ENCODE data around the gene SUSD4.
"Not testable (repeated sequence)": the region's sequence is repeated elsewhere in the genome, so short reads cannot be mapped to it uniquely, and the experiment has no call there.

SUSD4 gene, protein sequence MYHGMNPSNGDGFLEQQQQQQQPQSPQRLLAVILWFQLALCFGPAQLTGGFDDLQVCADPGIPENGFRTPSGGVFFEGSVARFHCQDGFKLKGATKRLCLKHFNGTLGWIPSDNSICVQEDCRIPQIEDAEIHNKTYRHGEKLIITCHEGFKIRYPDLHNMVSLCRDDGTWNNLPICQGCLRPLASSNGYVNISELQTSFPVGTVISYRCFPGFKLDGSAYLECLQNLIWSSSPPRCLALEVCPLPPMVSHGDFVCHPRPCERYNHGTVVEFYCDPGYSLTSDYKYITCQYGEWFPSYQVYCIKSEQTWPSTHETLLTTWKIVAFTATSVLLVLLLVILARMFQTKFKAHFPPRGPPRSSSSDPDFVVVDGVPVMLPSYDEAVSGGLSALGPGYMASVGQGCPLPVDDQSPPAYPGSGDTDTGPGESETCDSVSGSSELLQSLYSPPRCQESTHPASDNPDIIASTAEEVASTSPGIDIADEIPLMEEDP

DNA sequence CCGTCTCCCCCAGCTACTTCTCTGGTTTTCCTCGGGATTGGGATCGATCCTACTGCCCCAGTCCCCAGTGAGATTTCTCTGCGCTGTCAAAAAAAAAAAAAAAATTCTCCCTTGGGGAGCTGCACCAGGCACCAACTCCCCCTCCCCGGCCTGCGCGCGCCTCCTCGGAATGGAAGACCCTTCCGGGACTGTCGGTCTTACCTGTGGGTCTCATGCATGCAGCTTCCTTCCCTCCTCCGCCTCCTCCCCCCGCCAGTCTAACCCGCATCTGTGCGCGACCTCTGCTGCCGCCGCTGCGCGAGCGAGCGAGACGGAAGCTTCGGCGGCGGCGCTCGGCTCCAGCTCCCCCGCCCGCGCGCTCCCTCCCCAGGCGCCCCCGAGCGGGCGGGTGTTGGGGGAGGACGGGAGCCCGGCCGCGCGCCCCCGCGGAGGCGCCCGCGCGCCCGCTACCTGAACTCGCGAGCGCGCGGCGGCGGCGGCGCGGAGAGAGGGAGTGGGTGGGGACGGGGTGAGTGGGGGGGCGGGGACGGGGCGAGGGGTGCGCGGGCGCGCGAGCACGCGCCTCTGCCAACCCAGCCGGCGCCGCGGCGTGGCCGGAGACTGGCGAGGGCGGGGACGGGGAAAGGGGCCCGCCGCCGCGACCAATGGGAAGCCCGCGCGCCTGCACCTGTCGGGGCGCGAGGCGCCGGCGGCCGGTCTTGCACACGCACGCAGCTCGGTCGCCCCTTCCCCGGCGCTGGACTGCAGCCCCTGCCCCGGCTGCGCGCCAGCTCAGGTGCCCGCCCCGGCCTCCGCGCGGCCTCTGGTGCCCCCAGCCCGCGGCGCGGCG lies at the start of gene SUSD4:
Gene SUSD4 (minus strand): TSS at position 321 of the 829 bp plus-strand sequence. CDS start 751 bp downstream, outside the sequence.
- peak; percentile 64 for DNase-seq

DNA sequence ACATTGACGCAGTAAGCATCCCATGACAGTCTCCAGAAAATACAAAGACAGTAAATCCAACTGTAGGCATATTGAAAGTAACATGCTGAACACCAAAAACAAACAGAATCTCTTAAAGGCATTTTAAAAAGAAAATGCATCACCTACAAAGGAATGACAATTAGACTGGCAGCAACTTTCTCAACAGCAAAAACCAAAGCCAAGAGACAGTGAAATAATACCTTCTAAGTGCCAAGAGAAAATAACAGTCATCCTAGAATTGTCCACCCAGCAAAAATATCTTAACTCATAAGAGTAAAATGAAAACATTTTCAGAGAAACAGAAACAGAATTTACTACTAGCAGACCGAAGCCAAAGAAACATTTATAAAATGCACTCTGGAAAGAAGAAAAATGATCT lies 49.2 kb upstream of the SUSD4 start:
- DNase-seq, result no peak

DNA sequence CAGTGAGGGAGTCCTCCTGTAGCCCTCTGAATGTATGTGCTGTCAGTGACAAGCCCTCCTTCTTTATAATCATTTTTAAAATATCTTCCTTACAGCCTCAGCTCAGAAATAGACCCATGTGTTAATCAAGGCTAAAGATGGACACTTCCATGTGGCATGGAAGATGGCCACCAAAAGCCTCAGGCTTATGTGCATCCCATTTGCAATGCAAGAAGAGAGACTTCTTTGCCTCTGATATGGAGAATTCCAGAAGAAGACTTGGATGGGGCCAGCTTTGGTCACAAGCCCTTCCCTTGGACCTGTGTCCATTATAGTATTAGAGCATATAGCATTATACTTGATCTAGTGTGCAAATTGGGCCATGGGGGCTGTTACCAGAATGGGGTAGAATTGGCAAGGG lies 47.7 kb upstream of the SUSD4 start:
- DNase-seq, result no peak

DNA sequence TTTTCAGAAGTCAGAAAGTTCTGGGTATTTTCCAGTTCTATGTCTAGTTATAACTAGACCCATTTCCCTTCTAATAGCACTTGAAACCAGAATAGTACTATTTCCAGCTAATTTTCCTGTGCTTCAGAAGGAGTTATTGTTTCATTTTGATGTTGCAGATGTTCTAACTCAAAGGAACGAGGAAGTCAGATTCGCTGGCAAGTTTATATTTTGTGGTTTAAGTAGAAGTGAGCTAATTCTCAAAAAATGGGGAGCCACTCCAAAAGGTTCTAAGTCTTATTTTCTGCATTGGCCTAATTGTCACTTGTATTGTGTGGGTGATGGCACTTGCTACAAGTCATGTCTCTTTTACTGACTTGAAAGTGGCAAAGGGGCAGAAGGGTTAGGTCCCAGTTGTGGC lies 47.3 kb upstream of the SUSD4 start:
- DNase-seq, result no peak

DNA sequence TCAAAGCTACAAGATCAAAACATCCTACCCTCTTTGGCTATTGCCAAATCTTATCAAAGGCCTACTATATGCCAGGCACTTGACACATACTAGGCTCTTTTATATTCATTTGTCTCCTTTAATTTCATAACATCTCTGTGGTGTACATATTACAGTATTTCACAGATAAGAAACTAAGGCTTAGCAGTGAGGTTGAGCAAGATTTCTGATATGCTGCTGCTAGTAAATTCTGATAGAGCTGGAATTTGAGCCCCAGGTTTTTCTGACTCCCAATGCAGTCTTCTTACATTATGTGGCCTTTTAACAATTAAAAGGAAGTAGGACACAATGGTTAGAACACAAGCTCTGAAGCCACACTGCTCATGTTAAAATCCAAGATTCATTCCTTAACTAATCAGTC lies 46.1 kb upstream of the SUSD4 start:
- DNase-seq, result no peak

DNA sequence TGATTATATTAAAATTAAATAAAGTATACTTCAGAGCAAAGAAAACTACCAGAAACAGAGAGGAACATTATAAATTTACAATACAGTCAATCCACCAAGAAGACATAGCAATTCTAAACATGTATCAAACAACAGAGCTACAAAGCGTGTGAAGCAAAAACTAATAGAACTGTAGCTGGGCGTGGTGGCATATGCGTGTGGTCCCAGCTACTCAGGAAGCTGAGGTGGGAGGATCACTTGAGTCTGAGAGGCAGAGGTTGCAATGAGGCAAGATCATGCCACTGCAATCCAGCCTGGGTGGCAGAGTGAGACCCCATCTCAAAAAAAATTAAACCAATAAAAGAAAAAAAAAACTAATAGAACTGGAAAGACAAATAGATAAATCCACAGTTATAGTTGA lies 41.5 kb upstream of the SUSD4 start:
- no peak for DNase-seq

DNA sequence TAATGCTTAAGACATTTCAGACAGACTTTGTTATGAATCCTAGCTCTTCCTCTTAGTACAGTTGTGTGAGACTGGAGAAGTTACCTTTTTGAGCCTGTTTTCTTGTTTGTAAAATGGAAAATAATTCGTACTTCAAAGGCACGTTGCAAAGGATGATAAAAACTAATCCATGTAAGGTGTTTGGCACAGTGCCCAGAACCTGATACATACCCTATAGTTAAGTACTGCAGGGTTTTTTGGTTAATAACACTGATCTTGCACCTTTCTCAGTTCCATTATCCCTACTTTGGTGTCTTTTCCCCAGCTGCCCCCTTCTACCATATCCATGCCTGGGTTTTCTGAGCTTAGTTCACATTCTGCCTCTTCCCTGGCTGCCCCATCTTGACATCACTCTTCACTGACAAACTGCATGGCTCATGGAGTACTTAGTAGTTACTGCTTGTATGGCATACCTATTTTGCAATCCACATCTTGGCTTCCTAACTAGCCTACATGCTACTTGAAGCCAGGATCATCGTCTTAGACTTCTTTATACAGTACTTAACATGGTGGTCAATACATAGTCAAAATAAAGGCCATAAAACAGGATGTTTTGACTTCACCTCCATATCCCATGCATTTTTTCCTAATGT lies 39.3 kb upstream of the SUSD4 start:
- no peak for DNase-seq

DNA sequence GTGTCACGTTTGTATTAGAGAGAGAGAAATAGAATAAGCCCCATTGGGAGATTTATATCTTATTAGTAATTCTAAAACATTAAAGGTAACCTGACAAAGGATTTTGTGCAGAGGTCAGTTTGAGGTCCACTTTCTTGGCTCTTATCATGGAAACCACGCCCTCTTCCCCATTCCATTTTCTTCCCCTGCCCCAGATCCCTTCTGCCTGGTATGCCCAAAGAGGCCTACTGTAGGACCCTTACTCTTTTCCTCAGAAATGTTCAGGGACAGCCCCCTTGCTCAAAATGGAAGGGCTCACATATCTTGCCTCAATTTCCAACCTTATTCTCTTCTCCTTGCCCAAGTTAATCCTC lies 38.8 kb upstream of the SUSD4 start:
- no peak for DNase-seq

DNA sequence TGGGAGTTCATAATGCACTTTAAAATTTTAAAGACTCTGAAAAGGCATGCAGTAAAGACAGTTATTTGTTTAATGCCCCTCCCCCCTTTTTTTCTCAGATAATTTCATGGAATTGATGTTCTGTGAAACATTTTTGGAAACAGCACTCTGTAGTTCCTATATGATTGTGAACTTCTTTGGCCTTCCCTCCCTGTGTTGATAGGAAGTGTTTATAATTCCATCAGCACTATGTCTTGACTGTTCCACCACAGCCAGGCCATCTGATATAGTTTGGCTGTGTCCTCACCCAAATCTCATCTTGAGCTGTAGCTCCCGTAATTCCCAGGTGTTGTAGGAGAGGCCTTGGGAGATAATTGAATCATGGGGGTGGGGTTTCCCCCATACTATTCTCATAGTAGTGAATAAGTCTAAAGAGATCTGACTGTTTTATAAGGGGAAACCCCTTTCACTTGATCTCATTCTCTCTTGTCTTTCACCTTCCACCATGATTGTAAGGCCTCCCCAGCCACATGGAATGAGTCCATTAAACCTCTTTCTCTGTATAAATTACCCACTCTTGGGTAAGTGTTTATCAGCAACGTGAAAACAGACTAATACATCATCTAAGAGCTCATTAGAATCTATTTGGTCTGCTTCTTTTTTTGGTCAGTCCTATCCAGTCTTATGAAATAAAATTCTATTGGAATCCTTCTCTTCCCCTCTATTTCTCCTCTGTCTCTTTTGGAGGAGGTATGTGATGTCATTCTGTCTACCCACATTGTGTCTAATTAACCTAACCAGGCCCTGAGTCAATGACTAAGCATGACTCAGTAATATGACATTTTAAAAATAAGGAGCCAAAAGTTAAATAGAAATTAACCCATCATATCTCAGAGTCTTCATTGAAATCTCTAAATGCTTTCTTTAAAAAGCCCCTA lies 38.2 kb upstream of the SUSD4 start:
- DNase-seq, result no peak

DNA sequence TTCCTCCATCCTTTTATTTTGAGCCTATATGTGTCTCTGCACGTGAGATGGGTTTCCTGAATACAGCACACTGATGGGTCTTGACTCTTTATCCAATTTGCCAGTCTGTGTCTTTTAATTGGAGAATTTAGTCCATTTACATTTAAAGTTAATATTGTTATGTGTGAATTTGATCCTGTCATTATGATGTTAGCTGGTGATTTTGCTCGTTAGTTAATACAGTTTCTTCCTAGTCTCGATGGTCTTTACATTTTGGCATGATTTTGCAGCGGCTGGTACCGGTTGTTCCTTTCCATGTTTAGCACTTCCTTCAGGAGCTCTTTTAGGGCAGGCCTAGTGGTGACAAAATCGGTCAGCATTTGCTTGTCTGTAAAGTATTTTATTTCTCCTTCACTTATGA lies 35.4 kb upstream of the SUSD4 start:
- DNase-seq, result not testable (repeated sequence)

DNA sequence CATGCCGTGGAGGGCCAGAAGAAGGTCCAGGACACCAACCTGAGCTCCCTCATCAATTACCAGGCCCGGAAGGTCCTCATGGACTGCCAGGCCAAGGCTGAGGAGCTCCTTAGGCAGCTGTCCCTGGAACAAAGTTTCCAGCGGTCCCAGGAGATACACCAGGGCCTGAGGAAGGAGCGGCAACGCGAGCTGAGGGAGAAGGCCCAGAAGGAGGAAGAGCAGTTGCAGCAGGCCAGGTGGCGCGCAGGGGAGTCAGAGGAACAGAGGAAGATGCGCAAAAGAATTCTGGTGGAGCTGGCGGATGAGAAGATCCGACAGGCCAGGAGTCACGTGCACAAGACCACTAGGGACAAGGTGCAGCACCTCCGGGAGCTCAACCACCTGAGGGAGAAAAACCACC lies 30.7 kb upstream of the SUSD4 start:
- no peak for DNase-seq

DNA sequence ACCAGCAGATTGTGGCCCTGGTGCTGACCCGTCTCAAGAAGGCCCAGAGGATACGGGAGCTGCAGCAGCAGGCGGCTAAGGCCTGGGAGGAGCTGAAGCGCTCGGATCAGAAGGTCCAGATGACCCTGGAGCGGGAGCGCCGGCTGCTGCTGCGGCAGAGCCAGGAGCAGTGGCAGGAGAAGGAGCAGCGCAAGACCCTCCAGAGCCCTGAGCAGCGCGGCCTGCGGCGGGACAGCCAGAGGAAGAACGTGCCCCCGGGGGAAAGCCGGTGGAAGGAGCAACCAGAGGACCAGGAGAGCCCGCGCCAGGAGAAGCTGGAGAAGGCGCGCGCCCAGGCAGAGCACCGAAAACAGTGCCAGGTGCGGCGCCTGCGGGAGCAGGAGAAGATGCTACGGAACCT lies 30.3 kb upstream of the SUSD4 start:
- DNase-seq, result no peak

DNA sequence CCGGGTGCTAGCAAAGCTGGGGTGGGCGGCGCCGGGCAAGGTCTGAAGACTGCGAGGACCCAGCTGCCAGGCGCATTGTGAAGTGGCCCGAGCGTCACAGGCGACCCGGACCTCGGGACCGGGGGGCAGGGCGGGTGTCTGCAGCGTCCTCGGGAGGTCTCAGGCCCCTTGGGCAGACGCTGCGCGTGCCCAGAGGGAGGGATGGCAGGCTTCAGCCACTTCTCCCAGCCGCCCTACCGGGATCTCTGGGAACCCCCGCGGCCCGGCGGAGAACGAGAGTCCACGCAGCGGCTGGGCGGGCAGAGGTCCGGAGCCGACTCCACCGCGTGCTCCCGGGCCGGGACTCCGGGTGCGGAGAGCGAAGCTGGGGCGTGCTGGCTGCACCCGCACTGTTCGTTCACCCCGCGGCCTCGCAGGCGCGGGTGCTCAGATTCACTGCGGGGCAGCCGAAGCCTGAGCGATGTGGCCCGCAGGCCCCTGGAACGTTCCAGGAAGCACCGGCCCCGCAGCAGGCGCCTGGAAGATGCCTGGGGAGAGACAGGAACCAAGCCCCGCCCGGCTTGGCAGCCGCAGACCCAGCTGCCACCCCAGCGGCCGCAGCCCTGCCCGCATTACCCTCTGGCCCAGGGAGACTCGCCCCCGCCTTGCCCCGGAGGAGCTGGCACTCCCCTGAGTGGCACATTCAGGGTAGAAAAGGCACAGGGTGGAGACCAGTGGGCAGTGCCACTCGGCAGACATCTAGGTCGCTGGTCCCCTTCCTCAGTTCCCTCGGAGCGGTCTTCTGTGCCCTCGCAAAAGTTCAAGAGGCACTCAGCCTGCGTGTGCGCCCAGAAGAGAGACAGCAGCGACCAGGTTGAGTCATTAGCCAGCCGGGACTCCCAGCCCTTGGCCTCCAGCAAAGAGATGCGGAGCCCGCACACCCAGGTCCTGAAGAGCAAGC lies 29.6 kb upstream of the SUSD4 start, which contains the start of gene CCDC185:
Gene CCDC185 (plus strand): TSS at position 141 of the 940 bp plus-strand sequence. CDS start 61 bp downstream, at position 202.
- DNase-seq, result no peak

DNA sequence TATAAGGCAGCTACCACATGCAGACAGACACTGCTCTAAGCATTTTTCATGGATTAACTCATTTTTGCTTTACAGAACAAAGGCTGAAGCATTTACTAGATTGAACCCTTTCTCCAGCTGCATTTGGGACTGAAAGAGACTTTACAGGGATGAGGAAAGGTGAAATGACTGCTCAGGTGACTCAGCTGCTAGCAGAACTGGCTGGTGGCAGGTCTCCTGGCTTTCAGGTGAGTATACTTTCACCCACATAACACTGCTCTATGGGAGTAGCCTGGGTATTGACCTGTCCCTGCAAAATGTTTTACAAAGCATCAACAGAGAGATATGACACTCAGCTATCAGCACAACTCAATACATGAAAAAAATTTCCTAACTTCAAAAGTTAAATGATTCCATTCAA lies 26.6 kb upstream of the SUSD4 start:
- no peak for DNase-seq

DNA sequence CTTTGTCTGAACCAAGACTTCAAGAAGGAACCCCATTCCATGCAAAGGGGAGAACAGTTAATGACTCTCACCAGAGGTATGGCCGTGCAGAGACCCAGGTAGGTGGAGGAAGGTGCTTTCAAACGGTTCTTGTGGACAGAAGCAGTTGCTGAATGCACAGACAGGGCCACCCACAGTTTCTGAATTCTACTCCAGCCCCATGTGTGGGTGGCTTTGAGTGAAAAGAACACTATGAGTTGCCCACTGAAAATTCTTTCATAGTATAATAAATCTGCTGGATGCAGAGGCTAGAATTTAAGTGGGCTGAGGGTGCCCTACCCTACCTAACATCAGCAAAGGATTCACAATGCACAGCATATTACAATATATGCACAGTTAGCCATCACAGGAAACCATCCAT lies 22.0 kb upstream of the SUSD4 start:
- DNase-seq, result no peak

DNA sequence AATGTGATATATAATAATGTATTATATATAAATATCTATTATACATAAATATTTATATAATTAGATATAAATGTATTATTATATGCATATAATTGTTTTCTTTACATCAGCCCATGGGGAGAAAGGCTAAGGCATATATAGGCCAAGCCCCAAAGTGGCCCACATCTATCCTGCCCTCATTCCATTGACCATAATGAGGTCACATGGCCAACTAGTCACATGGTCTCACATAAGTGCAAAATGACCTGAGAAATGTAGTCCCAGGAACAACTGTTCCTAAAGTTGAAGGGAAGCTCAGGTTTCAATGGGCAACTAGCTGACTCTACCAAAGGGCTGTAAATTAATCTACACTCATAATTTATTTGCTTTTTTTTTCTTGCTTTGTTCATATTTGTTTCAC lies 14.8 kb upstream of the SUSD4 start:
- no peak for DNase-seq

DNA sequence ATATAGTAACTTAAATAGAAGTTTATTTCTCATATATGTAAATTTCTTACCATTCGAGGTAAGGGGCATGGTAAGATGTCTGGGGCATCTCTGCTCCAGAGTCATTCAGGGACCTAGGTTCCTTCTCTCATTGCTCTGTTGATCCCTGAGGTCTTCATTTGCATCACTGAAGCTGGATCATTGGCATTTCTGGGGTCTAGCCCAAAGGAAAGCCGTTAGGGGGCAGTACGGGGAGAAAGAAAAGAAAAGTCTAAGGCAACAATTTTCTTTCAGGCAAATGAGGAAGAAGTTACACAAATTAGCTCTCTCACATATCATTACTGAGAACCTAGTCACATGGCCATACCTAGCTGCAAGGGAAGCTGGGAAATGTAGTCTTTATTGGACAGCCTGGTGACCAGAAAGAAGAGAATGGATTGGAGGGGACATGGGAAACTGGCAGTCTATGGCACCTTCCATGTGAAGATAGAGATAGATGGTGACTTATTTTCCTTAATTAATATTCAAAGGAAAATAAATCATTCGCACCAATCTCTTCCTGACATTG lies 10.2 kb upstream of the SUSD4 start:
- no peak for DNase-seq

DNA sequence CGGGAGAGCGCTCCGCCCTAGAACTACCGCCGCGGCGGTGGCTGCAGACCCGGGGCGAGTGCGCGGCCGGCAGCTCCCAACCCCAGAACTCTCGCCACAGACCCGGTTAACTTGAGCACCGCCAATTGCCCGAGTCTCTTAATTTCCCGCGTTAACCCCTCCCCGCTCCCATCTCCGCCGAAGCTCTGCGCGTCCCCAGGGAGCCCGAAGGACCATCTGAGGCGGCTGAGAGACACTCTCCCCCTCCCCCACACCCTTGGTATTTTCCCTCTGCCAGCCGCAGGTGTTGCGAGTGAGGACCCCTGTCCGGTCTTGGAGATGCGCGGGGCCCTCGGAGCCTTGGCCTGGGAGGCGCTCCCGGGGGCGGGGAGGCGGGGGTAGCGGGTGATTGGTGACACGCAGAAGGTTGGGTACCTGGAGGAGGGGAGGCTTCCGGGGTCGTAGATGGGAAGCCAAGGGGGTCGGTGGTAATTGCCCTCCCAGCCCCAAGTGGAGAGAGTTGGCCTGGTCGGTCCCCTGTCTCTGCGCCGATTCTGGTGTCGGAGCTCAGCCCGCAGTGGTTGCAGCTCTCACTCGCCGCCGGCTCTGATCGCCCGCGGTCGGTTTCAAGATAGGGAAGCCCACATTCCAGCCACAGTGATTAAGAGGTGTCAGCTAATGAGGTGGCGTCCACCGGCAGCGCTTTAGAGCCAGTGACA lies 858 bp upstream of the SUSD4 start:
- DNase-seq, result peak; percentile 28

DNA sequence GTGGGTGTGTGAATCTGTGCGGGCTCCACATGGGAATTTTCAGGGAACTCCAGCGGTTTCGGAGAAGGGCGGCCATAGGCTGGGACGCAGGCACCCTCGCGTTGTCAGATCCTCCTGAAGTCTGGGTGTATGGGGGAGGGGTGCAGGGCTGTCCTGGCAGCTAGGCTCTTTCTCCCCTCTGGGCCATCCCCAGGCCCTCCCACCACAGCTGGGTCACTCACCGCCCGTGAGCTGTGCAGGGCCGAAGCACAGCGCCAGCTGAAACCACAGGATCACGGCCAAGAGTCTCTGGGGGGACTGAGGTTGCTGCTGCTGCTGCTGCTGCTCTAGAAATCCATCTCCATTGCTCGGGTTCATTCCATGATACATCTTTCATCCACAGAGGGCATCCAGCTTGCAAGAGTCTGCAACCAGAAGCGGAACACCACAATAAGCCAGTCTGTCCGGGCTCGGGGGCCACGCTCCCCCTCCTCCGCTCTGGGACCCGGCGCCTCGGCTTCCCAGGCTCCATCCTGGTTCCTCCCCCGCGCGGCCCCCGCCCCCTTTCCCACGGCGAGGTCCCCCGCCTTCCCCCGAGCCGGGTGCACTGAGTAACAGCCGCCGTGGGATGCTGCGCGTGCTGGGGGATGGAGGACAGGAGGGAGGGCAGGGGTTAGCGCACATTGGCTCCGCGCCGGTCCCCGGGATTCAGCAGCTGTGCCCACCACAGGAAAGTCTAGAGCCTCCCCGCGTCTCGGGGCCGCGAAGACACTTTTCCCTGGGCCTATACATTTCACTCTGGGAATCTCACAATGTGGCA lies 720 bp downstream of the SUSD4 start:
- DNase-seq, result peak; percentile 47
